Neural crest cell (in vitro differentiated cells): ENCODE measurements around the gene SNAPC2. TPM values are rescaled to one million over a fixed set of nuclear protein-coding genes. Genes with fewer than 3 reads are reported as not detected.

Experiments used
- DNase-seq: peaks from one replicate; pipeline ENCODE4 v3.0.0; 2021; ENCODE audit warnings: low read depth, mixed read lengths, low spot score
- H3K27ac Mint-ChIP-seq: one replicate; pipeline ENCODE4 v1.8.0; 2021; ENCODE audit warnings: mild to moderate bottlenecking, mixed read lengths; ENCODE audit not compliant: unreplicated experiment
- H3K27me3 Mint-ChIP-seq: 2 replicates; pipeline ENCODE4 v1.8.0; 2021; ENCODE audit warnings: low read depth, mild to moderate bottlenecking, mixed read lengths
- H3K36me3 Mint-ChIP-seq: 2 replicates; pipeline ENCODE4 v1.8.0; 2021; ENCODE audit warnings: low read depth, mild to moderate bottlenecking, mixed read lengths
- H3K4me1 Mint-ChIP-seq: 2 replicates; pipeline ENCODE4 v1.8.0; 2021; ENCODE audit warnings: mixed read lengths
- H3K4me3 Mint-ChIP-seq: one replicate; pipeline ENCODE4 v1.8.0; 2021; ENCODE audit warnings: mild to moderate bottlenecking, mixed read lengths
- H3K9me3 Mint-ChIP-seq: 2 replicates; pipeline ENCODE4 v1.8.0; 2021; ENCODE audit warnings: mixed read lengths
- total RNA-seq: library from RNA; stranded (reverse); gene quantifications from 2 replicates; pipeline ENCODE4 v1.2.1, GENCODE V29; 2021
- TF ChIP-seq, protein P1 (sequence below): fragments of 200-600 bp; sonication (generic); conservative IDR thresholded peaks from 2 replicates; pipeline ENCODE4 v1.5.0; 2021; ENCODE audit warnings: antibody characterized with exemption, mild to moderate bottlenecking

Gene SNAPC2
- total RNA-seq, 1 donor from 2014 or later, result 19.1 TPM

DNA sequence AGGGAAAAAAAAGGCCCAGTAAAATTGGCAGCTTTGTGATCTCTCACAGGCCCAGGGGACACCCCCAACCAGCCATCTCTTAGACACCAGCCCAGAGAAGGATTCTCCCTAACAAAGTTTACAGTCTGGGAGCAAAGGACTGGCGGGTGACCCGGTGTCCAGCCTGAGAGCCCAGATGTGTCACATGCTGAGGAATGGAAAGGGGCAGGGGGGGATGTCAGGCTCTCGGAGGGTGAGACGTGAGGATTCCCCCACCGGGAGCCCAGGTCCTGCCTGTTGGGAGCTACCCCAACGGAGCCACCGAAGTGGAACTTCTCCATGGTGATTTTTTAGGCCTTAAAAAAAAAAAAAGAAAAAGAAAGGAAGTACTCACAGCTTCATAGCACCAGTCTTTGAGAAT, 10.6 kb downstream of the SNAPC2 start:
- H3K27me3 Mint-ChIP-seq, result peaks cover 6% of the 10 kb centered on the region
- H3K4me3 Mint-ChIP-seq, result peak overlapping the region; percentile 15
- DNase-seq, result no peak
- peaks cover 16% of the 10 kb centered on the region for H3K4me1 Mint-ChIP-seq
- TF ChIP-seq, protein P1, sequence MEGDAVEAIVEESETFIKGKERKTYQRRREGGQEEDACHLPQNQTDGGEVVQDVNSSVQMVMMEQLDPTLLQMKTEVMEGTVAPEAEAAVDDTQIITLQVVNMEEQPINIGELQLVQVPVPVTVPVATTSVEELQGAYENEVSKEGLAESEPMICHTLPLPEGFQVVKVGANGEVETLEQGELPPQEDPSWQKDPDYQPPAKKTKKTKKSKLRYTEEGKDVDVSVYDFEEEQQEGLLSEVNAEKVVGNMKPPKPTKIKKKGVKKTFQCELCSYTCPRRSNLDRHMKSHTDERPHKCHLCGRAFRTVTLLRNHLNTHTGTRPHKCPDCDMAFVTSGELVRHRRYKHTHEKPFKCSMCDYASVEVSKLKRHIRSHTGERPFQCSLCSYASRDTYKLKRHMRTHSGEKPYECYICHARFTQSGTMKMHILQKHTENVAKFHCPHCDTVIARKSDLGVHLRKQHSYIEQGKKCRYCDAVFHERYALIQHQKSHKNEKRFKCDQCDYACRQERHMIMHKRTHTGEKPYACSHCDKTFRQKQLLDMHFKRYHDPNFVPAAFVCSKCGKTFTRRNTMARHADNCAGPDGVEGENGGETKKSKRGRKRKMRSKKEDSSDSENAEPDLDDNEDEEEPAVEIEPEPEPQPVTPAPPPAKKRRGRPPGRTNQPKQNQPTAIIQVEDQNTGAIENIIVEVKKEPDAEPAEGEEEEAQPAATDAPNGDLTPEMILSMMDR, result no peak
- no peak overlapping the region for H3K27ac Mint-ChIP-seq
- H3K36me3 Mint-ChIP-seq, result no peaks in the 10 kb centered on the region
- no peaks in the 10 kb centered on the region for H3K9me3 Mint-ChIP-seq

DNA sequence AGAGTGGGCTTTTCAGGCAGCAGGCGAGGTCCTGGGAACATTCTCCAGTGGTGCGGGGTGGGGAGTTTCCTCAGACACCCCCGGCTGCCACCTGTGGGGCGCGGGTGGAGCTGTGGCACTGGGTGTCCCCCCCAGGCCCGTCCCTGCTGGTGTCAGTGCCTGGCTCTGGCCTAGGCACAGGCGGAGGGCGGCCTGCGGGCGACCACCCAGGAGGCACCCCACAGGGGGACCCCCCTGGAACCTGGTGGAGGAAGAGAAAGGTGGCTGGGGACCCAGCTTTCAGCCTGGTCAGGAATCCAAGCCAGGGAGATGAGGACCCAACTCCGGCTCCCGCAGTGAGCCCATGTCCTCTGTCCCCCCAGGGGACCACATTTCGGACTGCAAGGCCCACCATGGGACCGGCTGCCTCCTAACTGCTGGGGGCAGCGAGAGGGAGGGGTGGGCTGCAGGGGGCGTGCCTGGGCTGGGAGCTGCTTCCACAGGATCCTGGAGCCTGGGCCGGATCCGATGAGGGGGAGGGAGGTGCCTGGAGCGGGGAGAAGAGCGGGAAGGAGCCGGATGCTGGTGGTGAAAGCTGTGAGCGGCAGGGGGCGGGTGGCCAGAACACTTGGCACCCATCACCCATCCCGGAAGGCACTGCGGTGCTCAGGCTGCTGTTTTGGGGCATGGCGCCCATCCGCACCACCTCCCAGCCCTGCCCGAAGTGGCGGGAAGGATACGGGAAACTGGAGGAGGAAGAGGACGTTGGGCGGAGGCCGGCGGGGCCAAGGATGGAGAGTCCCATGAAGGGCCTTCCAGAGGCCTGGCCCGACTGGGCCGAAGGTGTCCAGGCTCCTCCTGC, 11.3 kb downstream of the SNAPC2 start:
- Mint-ChIP-seq H3K36me3 (no peaks in the 10 kb centered on the region), H3K9me3 (no peaks in the 10 kb centered on the region), H3K4me3 (peak overlapping the region; percentile 15), H3K27me3 (peaks cover 4% of the 10 kb centered on the region), H3K4me1 (peaks cover 13% of the 10 kb centered on the region), H3K27ac (no peak overlapping the region)
- TF ChIP-seq, protein P1, result no peak
- no peak for DNase-seq

DNA sequence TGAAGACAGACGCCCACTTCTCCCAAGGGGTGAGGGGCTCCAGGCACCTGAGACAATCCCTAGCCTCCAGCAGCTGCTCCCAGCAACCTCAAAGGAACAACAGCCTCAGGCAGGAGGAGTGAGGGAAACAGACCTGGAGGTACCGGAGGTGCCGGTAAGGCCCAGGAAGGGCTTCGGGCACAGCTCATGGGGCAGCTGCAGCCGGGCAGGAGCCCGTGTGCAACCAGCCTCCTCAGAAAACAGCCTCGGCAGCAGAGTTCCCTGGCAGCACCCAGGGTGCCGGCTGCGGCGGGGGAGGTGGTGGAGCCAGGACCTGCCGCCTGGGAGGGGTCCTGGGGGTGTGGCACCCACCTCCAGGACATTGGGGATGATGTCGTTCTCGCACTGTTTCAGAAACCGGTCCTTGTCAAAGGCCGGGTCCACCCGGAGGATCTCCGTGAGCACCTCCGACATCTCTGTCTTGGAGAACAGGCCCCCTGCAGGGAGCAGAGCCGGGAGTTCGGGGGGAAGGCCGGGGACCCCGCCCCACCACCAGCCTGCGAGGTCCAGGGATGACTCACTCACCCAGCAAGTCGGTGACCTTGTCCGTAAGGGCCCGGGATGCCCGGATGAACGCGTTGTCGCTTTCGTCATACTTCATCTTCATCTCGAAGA, 12.3 kb downstream of the SNAPC2 start:
- no peaks in the 10 kb centered on the region for H3K36me3 Mint-ChIP-seq
- H3K4me1 Mint-ChIP-seq, result peaks cover 10% of the 10 kb centered on the region
- TF ChIP-seq, protein P1, result no peak
- H3K4me3 Mint-ChIP-seq, result no peak overlapping the region
- H3K27ac Mint-ChIP-seq, result no peak overlapping the region
- H3K9me3 Mint-ChIP-seq, result no peaks in the 10 kb centered on the region
- DNase-seq, result no peak
- peaks cover 2% of the 10 kb centered on the region for H3K27me3 Mint-ChIP-seq

DNA sequence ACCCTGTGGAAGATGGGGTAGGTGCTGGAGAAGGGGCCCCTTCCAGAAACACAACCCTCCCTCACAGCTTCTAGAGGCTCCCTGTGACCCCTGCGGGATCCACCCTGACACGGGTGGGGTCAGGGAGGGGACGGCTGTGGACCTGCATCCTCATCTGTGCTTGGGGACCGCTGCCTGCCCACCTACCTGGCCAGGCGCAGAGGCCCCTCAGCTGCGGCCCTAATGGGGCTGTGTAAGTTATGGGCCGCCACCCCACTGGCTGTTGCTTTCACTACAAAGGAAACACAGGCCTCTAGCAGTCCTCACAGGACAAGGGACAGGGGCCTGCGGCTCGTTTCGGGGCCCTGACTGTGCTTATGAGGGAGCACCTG, 12.8 kb downstream of the SNAPC2 start:
- Mint-ChIP-seq H3K4me3 (no peak overlapping the region), H3K27ac (no peak overlapping the region), H3K27me3 (peaks cover 2% of the 10 kb centered on the region), H3K9me3 (no peaks in the 10 kb centered on the region), H3K4me1 (peaks cover 10% of the 10 kb centered on the region), H3K36me3 (no peaks in the 10 kb centered on the region)
- DNase-seq, result no peak
- TF ChIP-seq, protein P1, result no peak

DNA sequence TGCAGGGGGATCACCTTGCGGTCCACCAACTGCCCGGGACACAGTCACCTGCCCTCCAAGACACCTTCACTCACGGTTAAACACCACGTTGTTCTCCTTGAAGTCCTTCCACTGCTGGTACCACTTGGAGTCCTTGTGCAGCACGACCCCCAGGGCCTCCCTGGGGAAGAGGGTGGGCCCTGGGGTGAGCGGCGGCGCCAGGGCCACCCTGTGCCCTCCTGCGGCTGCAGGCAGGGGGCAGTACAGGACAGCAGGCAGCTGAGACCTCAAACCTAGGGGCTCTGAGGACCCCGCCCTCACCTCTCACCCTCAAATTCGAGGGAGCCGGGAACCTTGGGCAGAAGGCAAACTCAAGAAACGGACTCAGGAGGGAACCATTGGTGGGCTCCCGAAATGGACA, 13.3 kb downstream of the SNAPC2 start:
- Mint-ChIP-seq H3K27me3 (no peaks in the 10 kb centered on the region), H3K27ac (no peak overlapping the region), H3K4me3 (no peak overlapping the region), H3K4me1 (peaks cover 7% of the 10 kb centered on the region), H3K9me3 (no peaks in the 10 kb centered on the region), H3K36me3 (no peaks in the 10 kb centered on the region)
- TF ChIP-seq, protein P1, result peak; percentile 45
- DNase-seq, result no peak
